Activated naive CD8-positive, alpha-beta T cell treated with anti-CD3 and anti-CD28 coated beads, Interleukin-2, amount 50 U/mL, for 24 hours (primary cell): ENCODE measurements around the gene CCDC149.

Experiments used
- ATAC-seq: fragments of 150-1000 bp; cut with Tn5 transposase; one replicate; pipeline ENCODE4 v1.10.0; 2021
- DNase-seq: peaks from one replicate; pipeline ENCODE4 v3.0.0; 2021
- H3K27ac Mint-ChIP-seq: one replicate; pipeline ENCODE4 v1.8.0; 2021; ENCODE audit warnings: mild to moderate bottlenecking, mixed read lengths
- H3K27me3 Mint-ChIP-seq: one replicate; pipeline ENCODE4 v1.8.0; 2021; ENCODE audit warnings: mixed read lengths
- H3K36me3 Mint-ChIP-seq: one replicate; pipeline ENCODE4 v1.8.0; 2021; ENCODE audit warnings: low read depth, mixed read lengths
- H3K4me1 Mint-ChIP-seq: one replicate; pipeline ENCODE4 v1.8.0; 2021; ENCODE audit warnings: mixed read lengths
- H3K4me3 Mint-ChIP-seq: one replicate; pipeline ENCODE4 v1.8.0; 2021; ENCODE audit warnings: mild to moderate bottlenecking, moderate library complexity, mixed read lengths
- H3K9me3 Mint-ChIP-seq: one replicate; pipeline ENCODE4 v1.8.0; 2021; ENCODE audit warnings: mixed read lengths

The CCDC149 gene

GRCh38 chr4:24896056-24896455 is 16.8 kb downstream of the CCDC149 start:
- Mint-ChIP-seq H3K4me1 (no peaks in the 10 kb centered on the region), H3K27me3 (peaks cover 2% of the 10 kb centered on the region), H3K9me3 (no peaks in the 10 kb centered on the region), H3K27ac (no peak overlapping the region), H3K36me3 (no peaks in the 10 kb centered on the region), H3K4me3 (no peak overlapping the region)
- ATAC-seq (no peak), DNase-seq (no peak)

GRCh38 chr4:24895461-24895860 is 17.4 kb downstream of the CCDC149 start:
- H3K27me3 Mint-ChIP-seq = peaks cover 2% of the 10 kb centered on the region
- H3K9me3 Mint-ChIP-seq = no peaks in the 10 kb centered on the region
- H3K36me3 Mint-ChIP-seq = no peaks in the 10 kb centered on the region
- ATAC-seq (no peak), DNase-seq (no peak)
- H3K27ac Mint-ChIP-seq = no peak overlapping the region
- H3K4me3 Mint-ChIP-seq = no peak overlapping the region
- H3K4me1 Mint-ChIP-seq = no peaks in the 10 kb centered on the region

GRCh38 chr4:24894846-24895245 is 18.0 kb downstream of the CCDC149 start:
- no peaks in the 10 kb centered on the region for H3K9me3 Mint-ChIP-seq
- ATAC-seq = no peak
- DNase-seq = no peak
- H3K27ac Mint-ChIP-seq = no peak overlapping the region
- H3K27me3 Mint-ChIP-seq = peaks cover 2% of the 10 kb centered on the region
- H3K4me1 Mint-ChIP-seq = no peaks in the 10 kb centered on the region
- H3K4me3 Mint-ChIP-seq = no peak overlapping the region
- no peaks in the 10 kb centered on the region for H3K36me3 Mint-ChIP-seq

DNA sequence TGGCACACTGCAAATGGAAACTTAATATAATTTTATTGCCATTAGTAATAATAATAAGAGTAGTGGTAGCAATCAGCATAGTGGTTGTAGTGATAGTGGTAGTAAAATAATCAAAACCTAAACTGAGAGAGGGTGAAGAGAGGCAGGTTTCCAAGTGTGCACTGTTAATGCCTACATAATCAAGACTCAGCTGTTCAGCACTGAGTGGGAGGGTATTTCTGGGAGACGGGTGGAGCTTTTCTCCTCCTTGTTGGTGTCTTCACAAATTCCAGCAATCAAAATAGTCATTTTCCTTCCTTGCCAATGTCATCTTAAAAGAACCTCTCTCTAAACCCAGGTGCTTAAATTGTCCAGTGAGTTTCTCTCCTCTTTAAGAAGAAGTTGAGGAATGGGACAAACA is 18.6 kb downstream of the CCDC149 start:
- DNase-seq (no peak), ATAC-seq (no peak)
- Mint-ChIP-seq H3K4me1 (no peaks in the 10 kb centered on the region), H3K4me3 (no peak overlapping the region), H3K27ac (no peak overlapping the region), H3K27me3 (peaks cover 2% of the 10 kb centered on the region), H3K36me3 (no peaks in the 10 kb centered on the region), H3K9me3 (no peaks in the 10 kb centered on the region)

DNA sequence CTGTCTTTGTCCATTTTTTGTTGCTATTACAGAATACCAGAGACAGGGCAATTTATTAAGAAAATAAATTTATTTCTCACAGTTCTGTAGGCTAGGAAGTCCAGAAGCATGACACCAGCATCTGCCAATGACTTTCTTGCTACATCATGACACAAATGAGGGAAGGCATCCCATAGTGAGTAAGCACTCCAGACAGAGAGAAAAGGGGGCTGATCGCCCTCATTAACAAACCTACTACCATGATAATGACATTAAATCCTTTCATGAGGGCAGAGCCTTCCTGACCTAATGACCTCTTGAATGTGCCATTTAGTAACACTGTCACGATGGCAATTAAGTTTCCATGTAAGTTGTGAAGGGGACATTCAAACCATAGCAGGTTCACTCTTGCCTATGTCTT is 20.1 kb downstream of the CCDC149 start:
- Mint-ChIP-seq H3K4me3 (no peak overlapping the region), H3K9me3 (no peaks in the 10 kb centered on the region), H3K36me3 (no peaks in the 10 kb centered on the region), H3K27me3 (peaks cover 2% of the 10 kb centered on the region), H3K27ac (no peak overlapping the region), H3K4me1 (no peaks in the 10 kb centered on the region)
- ATAC-seq = no peak
- no peak for DNase-seq

DNA sequence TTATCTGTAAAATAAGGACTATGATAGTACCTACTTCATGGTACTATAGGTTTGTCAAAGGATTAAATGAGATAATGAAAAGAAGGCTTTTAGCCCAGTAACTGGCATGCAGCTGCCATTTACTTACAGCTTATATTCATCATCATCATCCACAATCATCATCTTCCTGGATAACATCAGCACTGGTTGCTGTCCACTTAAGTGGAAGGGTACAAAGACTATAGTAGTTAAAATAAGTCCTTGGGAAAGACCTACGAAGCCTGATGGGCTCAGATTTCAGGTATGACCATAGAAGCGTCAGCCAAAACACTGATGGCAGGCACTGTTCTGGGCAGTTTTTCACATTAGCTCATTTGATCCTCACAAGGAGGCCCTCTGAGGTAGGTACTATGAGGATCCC is 20.6 kb downstream of the CCDC149 start:
- ATAC-seq (no peak), DNase-seq (no peak)
- Mint-ChIP-seq H3K9me3 (no peaks in the 10 kb centered on the region), H3K36me3 (no peaks in the 10 kb centered on the region), H3K27ac (no peak overlapping the region), H3K4me1 (no peaks in the 10 kb centered on the region), H3K27me3 (peaks cover 2% of the 10 kb centered on the region), H3K4me3 (no peak overlapping the region)

- H3K27me3 Mint-ChIP-seq = peaks cover 2% of the 10 kb centered on the region
- no peaks in the 10 kb centered on the region for H3K4me1 Mint-ChIP-seq
- no peak for ATAC-seq
- no peaks in the 10 kb centered on the region for H3K9me3 Mint-ChIP-seq
- H3K27ac Mint-ChIP-seq = no peak overlapping the region
- H3K36me3 Mint-ChIP-seq = no peaks in the 10 kb centered on the region
- no peak for DNase-seq
- no peak overlapping the region for H3K4me3 Mint-ChIP-seq
Observed at GRCh38 chr4:24890561-24891126, 22.2 kb downstream of the CCDC149 start.

DNA sequence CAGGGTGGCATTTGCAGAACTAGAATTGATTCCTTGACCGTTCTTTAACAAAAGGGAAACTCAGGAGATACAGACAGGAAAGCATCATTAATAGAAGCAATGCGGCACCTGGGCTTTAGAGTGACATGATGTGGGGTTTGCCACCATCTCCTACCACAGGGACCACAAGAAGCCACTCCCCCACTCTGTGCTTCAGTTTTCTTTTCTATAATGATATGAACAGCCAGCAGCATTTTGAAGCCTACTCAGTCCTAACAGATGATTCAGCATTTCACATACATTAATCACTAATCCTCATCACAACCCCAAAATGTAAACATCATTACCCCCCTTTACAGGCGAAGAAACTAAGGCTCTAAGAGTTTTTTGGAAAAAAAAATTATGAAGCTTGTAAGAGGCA is 22.9 kb downstream of the CCDC149 start:
- peaks cover 2% of the 10 kb centered on the region for H3K27me3 Mint-ChIP-seq
- H3K4me1 Mint-ChIP-seq = no peaks in the 10 kb centered on the region
- H3K4me3 Mint-ChIP-seq = no peak overlapping the region

DNA sequence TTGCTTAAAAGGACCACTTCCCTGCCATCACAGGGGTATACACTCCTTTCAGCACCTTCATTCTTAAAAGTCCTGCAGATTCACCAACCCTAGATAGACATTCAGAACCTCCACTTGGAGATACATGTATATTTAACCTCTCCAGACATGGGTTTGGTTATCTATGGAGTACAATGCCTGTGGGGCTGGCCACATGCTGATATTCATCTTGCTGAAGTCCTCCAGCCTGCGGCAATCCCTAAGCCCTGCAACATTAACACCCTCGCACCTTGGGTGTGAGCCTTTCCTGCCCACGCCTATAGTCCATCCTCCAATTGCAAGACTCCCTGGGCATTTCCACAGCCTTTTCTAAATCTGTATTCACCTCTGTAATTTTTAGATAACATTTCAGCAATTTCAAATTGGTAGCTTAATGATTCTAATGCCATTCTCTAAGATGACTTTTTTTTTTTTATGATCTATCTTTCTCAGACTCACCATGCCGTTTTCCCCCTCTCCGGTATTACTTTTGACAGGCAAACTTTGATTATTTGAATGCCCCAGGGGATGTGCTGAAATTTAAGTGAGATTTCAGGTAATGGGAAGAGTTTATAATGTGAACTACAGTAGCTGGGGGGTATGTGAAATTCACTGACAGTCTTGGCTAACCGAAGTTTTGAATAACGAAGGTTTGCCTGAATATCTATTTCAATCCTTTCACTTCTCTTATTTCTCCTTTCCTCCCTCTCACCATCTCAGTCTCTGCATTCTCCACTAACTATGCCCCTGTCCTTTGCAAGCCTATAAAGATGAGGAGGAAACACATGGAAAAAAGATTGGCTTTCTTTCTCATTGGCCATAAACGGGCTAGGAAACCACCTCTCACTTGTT is 24.1 kb downstream of the CCDC149 start:
- Mint-ChIP-seq H3K36me3 (no peaks in the 10 kb centered on the region), H3K4me3 (no peak overlapping the region), H3K27me3 (peaks cover 2% of the 10 kb centered on the region), H3K4me1 (no peaks in the 10 kb centered on the region), H3K27ac (no peak overlapping the region), H3K9me3 (no peaks in the 10 kb centered on the region)
- no peak for DNase-seq
- no peak for ATAC-seq

More for the DNA sequence above, 22.9 kb downstream of the CCDC149 start:
- no peaks in the 10 kb centered on the region for H3K9me3 Mint-ChIP-seq
- no peak overlapping the region for H3K27ac Mint-ChIP-seq
- no peaks in the 10 kb centered on the region for H3K36me3 Mint-ChIP-seq
- DNase-seq = no peak
- no peak for ATAC-seq

DNA sequence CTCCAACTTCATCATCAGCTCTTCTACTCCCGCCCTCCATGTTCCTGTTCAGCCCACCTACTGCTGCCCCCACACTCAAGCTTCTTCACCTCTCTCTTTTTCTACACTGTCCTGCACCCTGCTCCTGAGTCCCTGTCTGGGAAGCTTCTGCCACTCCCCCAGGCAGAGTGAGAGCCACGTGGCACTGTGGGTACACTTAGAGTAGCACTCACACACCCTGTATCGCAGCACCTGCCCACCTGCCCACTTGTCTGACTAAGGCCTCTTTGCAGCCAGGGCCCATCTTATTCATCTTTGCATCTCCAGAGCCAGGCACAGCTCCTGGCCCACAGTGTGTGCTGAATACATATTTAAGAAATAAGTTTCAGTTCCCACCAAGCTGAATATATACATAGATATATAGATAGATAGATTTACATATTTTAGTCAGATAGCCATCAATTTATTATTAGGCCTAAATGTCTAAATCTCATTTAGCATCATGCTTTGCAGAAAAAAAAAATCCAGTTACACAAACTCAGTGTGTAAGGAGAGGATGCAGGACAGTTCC is 24.9 kb downstream of the CCDC149 start:
- Mint-ChIP-seq H3K27ac (no peak overlapping the region), H3K4me3 (no peak overlapping the region), H3K4me1 (no peaks in the 10 kb centered on the region), H3K9me3 (no peaks in the 10 kb centered on the region), H3K36me3 (no peaks in the 10 kb centered on the region), H3K27me3 (peaks cover 2% of the 10 kb centered on the region)
- ATAC-seq (no peak), DNase-seq (no peak)

DNA sequence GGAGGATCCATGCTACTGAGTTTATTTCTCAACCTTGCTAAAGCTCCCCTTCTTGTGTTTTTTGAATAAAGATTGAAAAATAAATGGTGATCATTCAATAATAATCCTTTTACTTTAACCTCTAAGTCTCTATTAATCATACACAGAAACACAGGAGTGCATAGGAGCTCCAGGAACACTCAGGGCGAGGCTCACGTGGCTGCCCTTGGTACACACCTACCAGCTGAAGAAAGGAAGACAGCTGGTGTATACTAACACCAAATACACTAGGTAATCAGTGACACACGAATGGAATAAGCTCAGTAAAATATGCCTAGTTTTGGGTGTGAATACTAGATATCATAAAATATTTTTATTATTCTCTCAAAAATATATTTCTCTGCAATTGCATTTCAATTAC is 26.2 kb downstream of the CCDC149 start:
- H3K4me1 Mint-ChIP-seq = no peaks in the 10 kb centered on the region

GRCh38 chr4:24885342-24885741 is 27.5 kb downstream of the CCDC149 start:
- DNase-seq (no peak), ATAC-seq (no peak)
- H3K4me3 Mint-ChIP-seq = no peak overlapping the region
- H3K9me3 Mint-ChIP-seq = no peaks in the 10 kb centered on the region
- no peaks in the 10 kb centered on the region for H3K4me1 Mint-ChIP-seq
- no peaks in the 10 kb centered on the region for H3K36me3 Mint-ChIP-seq
- no peak overlapping the region for H3K27ac Mint-ChIP-seq
- no peaks in the 10 kb centered on the region for H3K27me3 Mint-ChIP-seq

More for the DNA sequence above, 26.2 kb downstream of the CCDC149 start:
- ATAC-seq = no peak
- DNase-seq = no peak
- H3K9me3 Mint-ChIP-seq = no peaks in the 10 kb centered on the region
- no peak overlapping the region for H3K4me3 Mint-ChIP-seq
- no peak overlapping the region for H3K27ac Mint-ChIP-seq
- H3K27me3 Mint-ChIP-seq = no peaks in the 10 kb centered on the region
- no peaks in the 10 kb centered on the region for H3K36me3 Mint-ChIP-seq

DNA sequence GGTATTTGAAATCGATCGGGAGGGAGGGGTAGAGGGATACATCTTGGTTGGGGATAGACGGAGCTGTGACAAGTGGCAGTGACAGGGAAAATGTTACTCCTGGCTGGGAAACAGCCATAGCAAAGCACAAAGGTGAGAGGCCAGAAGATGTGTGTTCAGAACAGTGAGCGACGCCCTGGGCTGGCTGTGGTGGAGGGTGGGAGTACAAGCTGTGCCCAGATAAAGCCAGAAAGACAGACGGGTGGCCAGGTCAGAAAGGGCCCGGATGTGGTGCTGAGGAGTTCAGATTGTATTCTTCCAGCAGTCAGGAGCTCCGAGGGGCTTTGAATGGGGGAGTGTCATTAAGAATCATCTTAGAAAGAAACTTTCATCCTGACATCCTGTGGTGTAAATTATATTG is 27.9 kb downstream of the CCDC149 start:
- Mint-ChIP-seq H3K27ac (no peak overlapping the region), H3K9me3 (no peaks in the 10 kb centered on the region), H3K4me1 (no peaks in the 10 kb centered on the region), H3K4me3 (no peak overlapping the region), H3K27me3 (no peaks in the 10 kb centered on the region), H3K36me3 (no peaks in the 10 kb centered on the region)
- no peak for ATAC-seq
- no peak for DNase-seq

- DNase-seq (no peak), ATAC-seq (no peak)
- no peak overlapping the region for H3K27ac Mint-ChIP-seq
- H3K4me3 Mint-ChIP-seq = no peak overlapping the region
- no peaks in the 10 kb centered on the region for H3K4me1 Mint-ChIP-seq
- H3K9me3 Mint-ChIP-seq = no peaks in the 10 kb centered on the region
- no peaks in the 10 kb centered on the region for H3K27me3 Mint-ChIP-seq
- no peaks in the 10 kb centered on the region for H3K36me3 Mint-ChIP-seq
Observed at GRCh38 chr4:24881508-24882196, 31.2 kb downstream of the CCDC149 start.

DNA sequence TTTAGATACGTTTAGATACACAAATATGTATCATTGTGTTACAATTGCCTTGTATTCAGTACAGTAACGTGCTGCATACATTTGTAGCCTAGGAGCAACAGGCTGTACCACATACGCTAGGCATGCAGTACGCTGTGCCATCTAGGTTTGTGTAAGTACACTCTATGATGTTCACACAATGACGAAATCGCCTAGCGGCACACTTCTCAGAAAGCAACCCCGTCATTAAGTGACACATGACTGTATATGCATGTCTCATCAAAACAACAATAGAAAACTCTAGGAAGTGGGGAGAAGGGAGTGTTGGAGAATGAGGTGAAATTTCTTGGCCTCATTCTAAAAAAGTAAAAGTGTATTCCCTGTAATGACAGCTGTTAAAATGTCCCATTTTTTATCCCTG is 32.7 kb downstream of the CCDC149 start:
- no peaks in the 10 kb centered on the region for H3K36me3 Mint-ChIP-seq
- H3K27ac Mint-ChIP-seq = no peak overlapping the region
- no peaks in the 10 kb centered on the region for H3K27me3 Mint-ChIP-seq
- no peaks in the 10 kb centered on the region for H3K4me1 Mint-ChIP-seq
- no peak overlapping the region for H3K4me3 Mint-ChIP-seq
- H3K9me3 Mint-ChIP-seq = no peaks in the 10 kb centered on the region
- DNase-seq (no peak), ATAC-seq (no peak)
